Neutrophil (primary cell): Measurements from ENCODE around the gene BANP.

Source experiments
- H3K27ac ChIP-seq: fragments of 200-600 bp; sonication (generic); 2 replicates; pipeline ENCODE4 v1.5.1; 2016; ENCODE audit warnings: mild to moderate bottlenecking, moderate library complexity
- H3K27me3 ChIP-seq: fragments of 200-600 bp; sonication (generic); 2 replicates; pipeline ENCODE4 v1.6.0; 2016; ENCODE audit warnings: mild to moderate bottlenecking
- H3K36me3 ChIP-seq: fragments of 200-600 bp; sonication (generic); 2 replicates; pipeline ENCODE4 v1.5.1; 2017
- H3K4me1 ChIP-seq, 2 experiments: fragments of 200-600 bp in 1 of 2; sonication (generic) in 1 of 2; 1 replicate in 1 of 2; 2 replicates in 1 of 2; pipeline versions ENCODE4 v1.5.1 to v1.6.1; 2013 to 2016; ENCODE audit warnings: low read depth in 1 of 2, low read length in 1 of 2, mild to moderate bottlenecking in 1 of 2, moderate library complexity in 1 of 2; ENCODE audit not compliant: control insufficient read depth in 1 of 2, insufficient read depth in 1 of 2
- H3K4me3 ChIP-seq, 2 experiments: fragments of 200-600 bp in 1 of 2; sonication (generic) in 1 of 2; 1 replicate in 1 of 2; 2 replicates in 1 of 2; pipeline ENCODE4 v1.5.1; 2013 to 2016; ENCODE audit warnings: low read depth in 1 of 2, low read length in 1 of 2, mild to moderate bottlenecking in 1 of 2, moderate library complexity in 1 of 2
- H3K9me3 ChIP-seq: fragments of 200-600 bp; sonication (generic); 2 replicates; pipeline ENCODE4 v1.5.1; 2016
- CTCF ChIP-seq: fragments of 200-600 bp; sonication (generic); IDR thresholded peaks from 2 replicates; pipeline ENCODE4 v1.5.1; 2016; ENCODE audit warnings: antibody characterized with exemption

Gene BANP

GRCh38 chr16:88058136-88058535 is 106.9 kb downstream of the BANP start:
- TF ChIP-seq CTCF: no peak
- Histone ChIP-seq H3K36me3 (peaks cover 85% of the 10 kb centered on the region), H3K4me1 (no peaks in the 10 kb centered on the region), H3K4me3 (no peak overlapping the region), H3K27ac (no peak overlapping the region), H3K9me3 (no peaks in the 10 kb centered on the region), H3K27me3 (no peaks in the 10 kb centered on the region)

DNA sequence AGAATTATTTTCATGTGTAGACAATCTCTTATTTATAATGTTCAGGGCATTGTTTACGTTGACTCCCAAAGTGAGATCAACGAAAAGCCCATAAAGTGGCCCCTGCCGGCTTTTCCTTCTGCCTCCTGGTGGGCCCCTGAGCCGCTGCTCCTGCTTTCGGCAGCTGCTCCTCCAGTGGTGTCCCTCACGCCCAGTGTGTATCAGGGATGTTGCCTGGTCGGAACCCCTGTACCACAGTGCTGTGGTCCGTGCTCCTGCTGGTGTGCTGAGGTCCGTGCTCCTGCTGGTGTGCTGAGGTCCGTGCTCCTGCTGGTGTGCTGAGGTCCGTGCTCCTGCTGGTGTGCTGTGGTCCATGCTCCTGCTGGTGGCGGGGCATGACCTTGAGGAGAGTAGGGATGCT is 107.6 kb downstream of the BANP start:
- H3K4me1 ChIP-seq: no peaks in the 10 kb centered on the region
- no peaks in the 10 kb centered on the region for H3K9me3 ChIP-seq
- H3K36me3 ChIP-seq: peaks cover 86% of the 10 kb centered on the region
- H3K27me3 ChIP-seq: no peaks in the 10 kb centered on the region
- no peak overlapping the region for H3K27ac ChIP-seq
- no peak overlapping the region for H3K4me3 ChIP-seq
- no peak for TF ChIP-seq CTCF

DNA sequence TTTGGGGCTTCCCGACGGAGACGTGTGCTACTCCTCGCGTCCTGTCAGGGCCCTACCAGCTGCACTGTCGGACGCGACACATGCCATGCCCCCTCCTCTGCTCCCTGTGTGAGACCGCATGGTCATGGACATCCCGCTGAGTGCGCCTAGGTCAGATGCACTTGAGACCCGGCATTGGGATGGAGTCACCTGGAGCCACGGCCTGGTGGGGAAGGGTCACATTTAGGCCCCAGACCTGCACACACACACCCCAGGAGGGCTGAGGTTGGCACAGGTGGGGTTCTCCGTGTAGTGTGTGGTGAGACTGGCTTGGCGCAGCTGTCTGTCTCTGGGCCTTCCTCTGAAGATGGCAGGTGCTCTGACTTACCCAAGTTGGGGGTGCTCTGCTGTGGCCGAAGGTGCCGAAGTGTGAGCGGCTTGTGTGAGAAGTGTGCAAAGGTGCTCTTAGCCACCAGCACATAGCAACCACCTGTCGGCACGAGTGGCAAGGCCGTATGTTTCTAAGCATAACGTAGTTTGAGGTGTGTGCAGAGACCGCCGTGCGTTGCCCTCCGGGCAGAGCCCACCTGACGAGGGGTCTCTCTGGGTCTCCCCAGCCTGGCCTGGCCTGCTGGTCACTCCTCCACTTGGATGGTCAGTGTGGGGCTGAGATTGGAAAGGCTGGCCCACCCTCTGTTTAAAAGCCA is 108.6 kb downstream of the BANP start:
- H3K36me3 ChIP-seq: peaks cover 95% of the 10 kb centered on the region
- no peak overlapping the region for H3K27ac ChIP-seq
- H3K27me3 ChIP-seq: no peaks in the 10 kb centered on the region
- TF ChIP-seq CTCF: no peak
- no peaks in the 10 kb centered on the region for H3K4me1 ChIP-seq
- no peak overlapping the region for H3K4me3 ChIP-seq
- H3K9me3 ChIP-seq: no peaks in the 10 kb centered on the region

DNA sequence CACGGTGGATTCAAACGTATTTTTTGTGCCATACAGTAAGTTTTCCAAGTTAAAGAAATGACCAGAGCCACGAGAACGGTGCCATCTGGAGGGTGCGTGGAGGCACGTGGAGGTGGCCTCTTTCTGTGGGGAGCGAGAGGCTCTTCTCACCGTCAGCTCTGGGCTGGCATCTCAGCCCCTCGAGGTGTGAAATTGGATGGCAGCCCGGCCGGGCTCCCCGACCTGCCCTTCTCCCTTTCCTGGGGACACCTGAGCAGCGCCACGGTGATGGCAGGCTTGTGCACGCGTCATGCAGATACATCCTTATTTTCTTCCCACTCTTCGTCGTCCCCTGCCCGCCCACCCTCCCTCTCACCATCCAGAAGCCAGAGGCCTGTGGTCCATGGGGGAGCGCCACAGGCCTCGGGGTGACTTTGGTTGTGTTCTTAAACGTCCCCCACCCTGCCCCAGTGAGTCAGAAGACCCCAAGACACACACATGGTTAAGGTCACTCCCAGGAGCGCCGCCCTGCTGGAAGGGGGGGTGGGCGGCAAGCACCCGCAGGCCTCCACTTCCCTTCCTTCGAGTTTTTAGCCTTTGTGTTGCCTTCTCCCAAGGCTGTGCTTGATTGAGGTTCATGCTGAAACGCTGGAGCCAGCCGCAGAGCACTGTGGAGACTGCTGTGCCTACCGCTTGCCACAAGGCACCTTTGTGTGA is 109.4 kb downstream of the BANP start:
- Histone ChIP-seq H3K27ac (no peak overlapping the region), H3K36me3 (peaks cover 95% of the 10 kb centered on the region), H3K9me3 (no peaks in the 10 kb centered on the region), H3K4me3 (no peak overlapping the region), H3K27me3 (no peaks in the 10 kb centered on the region), H3K4me1 (no peaks in the 10 kb centered on the region)
- no peak for TF ChIP-seq CTCF

DNA sequence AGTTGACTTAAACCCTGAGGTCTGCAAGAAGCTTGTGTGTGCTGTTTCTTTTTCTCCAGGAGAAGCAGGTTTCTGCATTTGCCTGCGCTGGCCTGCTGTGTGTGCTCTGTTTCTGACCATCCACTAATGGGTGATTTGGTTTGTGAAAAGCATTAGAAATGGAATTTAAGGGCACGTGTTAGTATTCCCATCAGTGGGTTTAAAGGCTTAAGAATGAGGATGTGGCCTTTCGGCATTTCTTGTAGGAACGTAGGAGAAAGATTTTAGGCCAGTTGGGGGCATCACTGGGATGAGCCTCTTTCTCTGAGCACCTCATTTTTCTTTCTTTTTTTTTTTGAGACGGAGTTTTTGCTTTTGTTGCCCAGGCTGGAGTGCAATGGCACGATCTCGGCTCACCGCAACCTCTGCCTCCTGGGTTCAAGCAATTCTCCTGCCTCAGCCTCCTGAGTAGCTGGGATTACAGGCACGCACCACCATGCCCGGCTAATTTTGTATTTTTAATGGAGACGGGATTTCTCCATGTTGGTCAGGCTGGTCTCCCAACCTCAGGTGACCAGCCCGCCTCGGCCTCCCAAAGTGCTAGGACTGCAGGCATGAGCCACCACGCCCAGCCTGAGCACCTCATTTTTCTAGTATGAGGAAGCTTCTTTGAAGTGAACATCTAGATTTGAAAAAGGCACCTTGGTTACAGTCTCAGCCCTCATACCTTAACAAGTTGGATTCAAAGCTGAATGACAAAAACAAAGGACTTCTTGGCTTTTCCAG is 110.3 kb downstream of the BANP start:
- Histone ChIP-seq H3K27ac (no peak overlapping the region), H3K4me1 (no peaks in the 10 kb centered on the region), H3K4me3 (no peak overlapping the region), H3K36me3 (peaks cover 97% of the 10 kb centered on the region), H3K9me3 (no peaks in the 10 kb centered on the region), H3K27me3 (no peaks in the 10 kb centered on the region)
- TF ChIP-seq CTCF: no peak
